ENCODE results near the gene ZNF587.
"Not testable (repeated sequence)": the region's sequence is repeated elsewhere in the genome, so short reads cannot be mapped to it uniquely, and the experiment has no call there.

The ZNF587 gene

GRCh38 chr19:57825511-57825910, 24.1 kb upstream of the ZNF587 start:
- Histone ChIP-seq H3K9me3 (no peaks in the 10 kb centered on the region), H3K27ac (no peak overlapping the region), H3K36me3 (no peaks in the 10 kb centered on the region), H3K4me1 (ENCODE audit: control insufficient read depth in 1 of 2, insufficient read depth in 1 of 2, low read depth in 1 of 2, low read length in 1 of 2) (no peaks in the 10 kb centered on the region), H3K4me3 (ENCODE audit: low read depth in 1 of 2, low read length in 1 of 2) (no peak overlapping the region), H3K27me3 (no peaks in the 10 kb centered on the region)
- no peak for TF ChIP-seq CTCF (IDR thresholded peaks at IDR 0.05)

- Histone ChIP-seq H3K27ac (no peak overlapping the region), H3K4me1 (ENCODE audit: control insufficient read depth in 1 of 2, insufficient read depth in 1 of 2, low read depth in 1 of 2, low read length in 1 of 2) (no peaks in the 10 kb centered on the region), H3K4me3 (ENCODE audit: low read depth in 1 of 2, low read length in 1 of 2) (no peak overlapping the region), H3K27me3 (no peaks in the 10 kb centered on the region), H3K9me3 (no peaks in the 10 kb centered on the region), H3K36me3 (no peaks in the 10 kb centered on the region)
- no peak for TF ChIP-seq CTCF (IDR thresholded peaks at IDR 0.05)
These were observed 20.3 kb upstream of the ZNF587 start for GRCh38 chr19:57829316-57829715.

- H3K9me3 ChIP-seq, result no peaks in the 10 kb centered on the region
- no peak within 1 kb of the TSS for H3K4me3 ChIP-seq (ENCODE audit: low read depth in 1 of 2, low read length in 1 of 2)
- no peaks in the 10 kb centered on the region for H3K36me3 ChIP-seq
- H3K27ac ChIP-seq, result peak within 1 kb of the TSS; percentile 3
- no peaks in the 10 kb centered on the region for H3K4me1 ChIP-seq (ENCODE audit: control insufficient read depth in 1 of 2, insufficient read depth in 1 of 2, low read depth in 1 of 2, low read length in 1 of 2)
- no peaks in the 10 kb centered on the region for H3K27me3 ChIP-seq
- peak; percentile 52 for TF ChIP-seq CTCF (IDR thresholded peaks at IDR 0.05)
These were observed 19.5 kb upstream of the ZNF587 start, which contains the start of gene ZNF587B for GRCh38 chr19:57830071-57830602. ZNF587B (plus strand) TSS chr19:57830299; CDS start chr19:57830529, 230 bp downstream.

GRCh38 chr19:57836991-57837390, 12.7 kb upstream of the ZNF587 start:
- H3K36me3 ChIP-seq, result peaks cover 11% of the 10 kb centered on the region
- H3K27me3 ChIP-seq; H3K4me1 ChIP-seq (ENCODE audit: control insufficient read depth in 1 of 2, insufficient read depth in 1 of 2, low read depth in 1 of 2, low read length in 1 of 2); H3K9me3 ChIP-seq; H3K4me3 ChIP-seq (ENCODE audit: low read depth in 1 of 2, low read length in 1 of 2); H3K27ac ChIP-seq: not testable (repeated sequence)

- H3K36me3 ChIP-seq, result peaks cover 13% of the 10 kb centered on the region
- H3K4me3 ChIP-seq (ENCODE audit: low read depth in 1 of 2, low read length in 1 of 2); H3K27ac ChIP-seq: not testable (repeated sequence)
These were observed 11.0 kb upstream of the ZNF587 start for GRCh38 chr19:57838622-57839191.

GRCh38 chr19:57841122-57841763, 8.4 kb upstream of the ZNF587 start:
- no peak for TF ChIP-seq CTCF (IDR thresholded peaks at IDR 0.05)
- Histone ChIP-seq H3K4me3 (ENCODE audit: low read depth in 1 of 2, low read length in 1 of 2) (no peak overlapping the region), H3K4me1 (ENCODE audit: control insufficient read depth in 1 of 2, insufficient read depth in 1 of 2, low read depth in 1 of 2, low read length in 1 of 2) (no peaks in the 10 kb centered on the region), H3K9me3 (no peaks in the 10 kb centered on the region), H3K36me3 (peaks cover 13% of the 10 kb centered on the region), H3K27ac (no peak overlapping the region), H3K27me3 (no peaks in the 10 kb centered on the region)

More at GRCh38 chr19:57838622-57839191, 11.0 kb upstream of the ZNF587 start:
- not testable (repeated sequence) for H3K4me1 ChIP-seq (ENCODE audit: control insufficient read depth in 1 of 2, insufficient read depth in 1 of 2, low read depth in 1 of 2, low read length in 1 of 2); H3K9me3 ChIP-seq; H3K27me3 ChIP-seq

GRCh38 chr19:57847164-57847563, 2.5 kb upstream of the ZNF587 start:
- not testable (repeated sequence) for H3K4me3 ChIP-seq (ENCODE audit: low read depth in 1 of 2, low read length in 1 of 2); H3K27me3 ChIP-seq; H3K9me3 ChIP-seq; H3K36me3 ChIP-seq
- Histone ChIP-seq H3K4me1 (ENCODE audit: control insufficient read depth in 1 of 2, insufficient read depth in 1 of 2, low read depth in 1 of 2, low read length in 1 of 2) (peaks cover 25 to 38% of the 10 kb centered on the region in 2 experiments), H3K27ac (peak overlapping the region; percentile 69)

- peak overlapping the region; percentile 72 to 75 for H3K4me3 ChIP-seq (ENCODE audit: low read depth in 1 of 2, low read length in 1 of 2)
- peak overlapping the region; percentile 82 for H3K27ac ChIP-seq
- H3K36me3 ChIP-seq, H3K9me3 ChIP-seq, H3K27me3 ChIP-seq: not testable (repeated sequence)
- peaks cover 25 to 38% of the 10 kb centered on the region in 2 experiments for H3K4me1 ChIP-seq (ENCODE audit: control insufficient read depth in 1 of 2, insufficient read depth in 1 of 2, low read depth in 1 of 2, low read length in 1 of 2)
These were observed 445 bp upstream of the ZNF587 start for GRCh38 chr19:57849162-57849665.
